ENCODE results near the gene GBF1.

GRCh38 chr10:102243309-102243708, 2.0 kb upstream of the GBF1 start:
- TF ChIP-seq EZH2 (IDR thresholded peaks at IDR 0.05; ENCODE audit: low read depth) (no peak), CTCF (conservative IDR thresholded peaks at IDR 0.05) (no peak)
